H4 (cell line): ENCODE measurements around the gene CACNA1E. TPM values are rescaled to one million over a fixed set of nuclear protein-coding genes. Genes with fewer than 3 reads are reported as not detected.
"Not testable (repeated sequence)": the region's sequence is repeated elsewhere in the genome, so short reads cannot be mapped to it uniquely, and the experiment has no call there.

Experiments
- DNase-seq: peaks from one replicate; pipeline ENCODE4 v3.0.0-alpha.2; 2015; ENCODE audit warnings: low spot score
- total RNA-seq: library from RNA; depleted of rRNA; stranded (reverse); fragments of >200 nt; shearing (Covaris generic); gene quantifications from 2 replicates; pipeline ENCODE4 v1.2.3, GENCODE V29; 2014

CACNA1E gene
- total RNA-seq, 1 experiment from 2014 or later, result 0.10 TPM

GRCh38 chr1:181516706-181517105, 33.4 kb downstream of the CACNA1E start:
- DNase-seq, result no peak

GRCh38 chr1:181517181-181517875, 34.0 kb downstream of the CACNA1E start:
- DNase-seq, result no peak

- DNase-seq, result no peak
Observed at GRCh38 chr1:181518152-181518551, 34.8 kb downstream of the CACNA1E start.

GRCh38 chr1:181522864-181523263, 39.5 kb downstream of the CACNA1E start:
- DNase-seq, result no peak

- no peak for DNase-seq
Observed at GRCh38 chr1:181525104-181525721, 41.9 kb downstream of the CACNA1E start.

GRCh38 chr1:181528241-181528640, 44.9 kb downstream of the CACNA1E start:
- DNase-seq, result not testable (repeated sequence)

GRCh38 chr1:181531441-181531840, 48.1 kb downstream of the CACNA1E start:
- DNase-seq, result no peak

- no peak for DNase-seq
Observed at GRCh38 chr1:181531951-181532600, 48.8 kb downstream of the CACNA1E start.

GRCh38 chr1:181538836-181539235, 55.5 kb downstream of the CACNA1E start:
- DNase-seq, result no peak

- DNase-seq, result no peak
Observed at GRCh38 chr1:181541458-181541857, 58.1 kb downstream of the CACNA1E start.

- no peak for DNase-seq
Observed at GRCh38 chr1:181541947-181542346, 58.6 kb downstream of the CACNA1E start.

- not testable (repeated sequence) for DNase-seq
Observed at GRCh38 chr1:181542406-181542805, 59.1 kb downstream of the CACNA1E start.

GRCh38 chr1:181545395-181545794, 62.1 kb downstream of the CACNA1E start:
- DNase-seq, result no peak

GRCh38 chr1:181548497-181548896, 65.2 kb downstream of the CACNA1E start:
- DNase-seq, result no peak

GRCh38 chr1:181551249-181551648, 67.9 kb downstream of the CACNA1E start:
- DNase-seq, result no peak

GRCh38 chr1:181551754-181552153, 68.4 kb downstream of the CACNA1E start:
- no peak for DNase-seq

- DNase-seq, result no peak
Observed at GRCh38 chr1:181554465-181554864, 71.1 kb downstream of the CACNA1E start.

- DNase-seq, result no peak
Observed at GRCh38 chr1:181556631-181557030, 73.3 kb downstream of the CACNA1E start.

- no peak for DNase-seq
Observed at GRCh38 chr1:181557313-181557712, 74.0 kb downstream of the CACNA1E start.

GRCh38 chr1:181558416-181558815, 75.1 kb downstream of the CACNA1E start:
- DNase-seq, result no peak

GRCh38 chr1:181559142-181559541, 75.8 kb downstream of the CACNA1E start:
- DNase-seq, result no peak

GRCh38 chr1:181562395-181562794, 79.1 kb downstream of the CACNA1E start:
- DNase-seq, result no peak

GRCh38 chr1:181568736-181569135, 85.4 kb downstream of the CACNA1E start:
- DNase-seq, result no peak
